WERI-Rb-1 (cell line): ENCODE data around the gene PRKCE.

Experiments used
- DNase-seq: peaks from one replicate; pipeline ENCODE4 v3.0.0-alpha.2; 2020
- H3K27ac ChIP-seq: fragments of 250-450 bp; sonication (Bioruptor Pico); 2 replicates; pipeline ENCODE4 v1.5.1; 2020; ENCODE audit warnings: mild to moderate bottlenecking, moderate library complexity
- H3K27me3 ChIP-seq: fragments of 250-450 bp; sonication (Bioruptor Pico); 2 replicates; pipeline ENCODE4 v1.5.1; 2021; ENCODE audit warnings: mild to moderate bottlenecking, low read depth, moderate library complexity; ENCODE audit not compliant: insufficient read depth, severe bottlenecking
- H3K36me3 ChIP-seq: fragments of 250-450 bp; sonication (Bioruptor Pico); 2 replicates; pipeline ENCODE4 v1.5.1; 2020; ENCODE audit warnings: mild to moderate bottlenecking, moderate library complexity
- H3K4me3 ChIP-seq: 2 replicates; pipeline ENCODE4 v1.5.1; 2011; ENCODE audit warnings: low read depth, mild to moderate bottlenecking, control low read depth, low read length
- H3K9me3 ChIP-seq: fragments of 250-450 bp; sonication (Bioruptor Pico); 2 replicates; pipeline ENCODE4 v1.5.1; 2021; ENCODE audit warnings: mild to moderate bottlenecking, moderate library complexity; ENCODE audit not compliant: severe bottlenecking
- CTCF ChIP-seq: IDR thresholded peaks from 2 replicates; pipeline ENCODE4 v1.5.1; 2011; ENCODE audit warnings: low read depth, mild to moderate bottlenecking, control low read depth, inconsistent platforms, low read length

PRKCE gene

GRCh38 chr2:45646289-45646688, 5.2 kb upstream of the PRKCE start:
- TF ChIP-seq CTCF = no peak
- Histone ChIP-seq H3K36me3 (no peaks in the 10 kb centered on the region), H3K27me3 (peaks cover 21% of the 10 kb centered on the region), H3K27ac (no peak overlapping the region), H3K4me3 (no peak overlapping the region), H3K9me3 (no peaks in the 10 kb centered on the region)
- no peak for DNase-seq

DNA sequence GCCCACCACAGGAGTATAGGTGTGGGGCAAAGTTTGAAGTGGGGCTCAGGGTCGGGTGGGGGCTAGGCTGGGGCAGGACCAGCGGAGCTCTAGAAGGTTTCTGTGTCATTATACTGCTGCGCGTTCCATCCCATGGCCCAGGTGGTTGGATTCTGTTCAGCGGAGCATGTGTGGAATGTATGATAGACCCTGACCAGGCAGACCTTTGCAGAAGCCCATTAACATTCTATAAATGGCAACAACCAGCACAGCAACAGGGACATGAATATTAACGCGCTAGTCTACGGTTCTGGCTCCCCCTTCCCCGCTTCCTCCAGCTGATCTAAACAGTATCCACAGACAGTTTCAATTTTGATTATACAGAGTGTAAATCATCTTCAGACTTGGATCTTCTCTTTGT, 4.1 kb upstream of the PRKCE start:
- Histone ChIP-seq H3K36me3 (no peaks in the 10 kb centered on the region), H3K9me3 (no peaks in the 10 kb centered on the region), H3K4me3 (no peak overlapping the region), H3K27me3 (peaks cover 27% of the 10 kb centered on the region), H3K27ac (no peak overlapping the region)
- no peak for TF ChIP-seq CTCF
- no peak for DNase-seq

GRCh38 chr2:45647986-45648520, 3.4 kb upstream of the PRKCE start:
- Histone ChIP-seq H3K27ac (no peak overlapping the region), H3K4me3 (no peak overlapping the region), H3K36me3 (no peaks in the 10 kb centered on the region), H3K9me3 (no peaks in the 10 kb centered on the region), H3K27me3 (peaks cover 25% of the 10 kb centered on the region)
- DNase-seq = no peak
- TF ChIP-seq CTCF = no peak

DNA sequence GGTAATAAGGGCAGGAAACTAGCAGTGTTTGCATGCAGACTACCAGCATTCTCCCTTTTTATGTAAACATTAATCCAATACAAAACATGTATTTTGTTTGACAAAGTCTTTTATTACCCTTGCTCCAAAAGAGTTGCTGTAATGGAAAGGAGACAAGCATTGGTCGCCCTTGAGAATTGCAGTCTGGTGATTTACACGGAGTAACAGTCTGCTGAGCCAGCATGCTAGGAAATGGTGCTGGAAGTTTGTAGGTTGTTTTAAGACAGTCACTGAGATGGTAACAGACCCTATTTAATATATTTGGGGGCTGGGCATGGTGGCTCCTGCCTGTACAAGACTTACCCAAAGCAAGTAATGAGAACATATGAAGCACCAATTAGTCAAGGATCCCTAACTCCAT, 2.8 kb upstream of the PRKCE start:
- Histone ChIP-seq H3K36me3 (no peaks in the 10 kb centered on the region), H3K27ac (no peak overlapping the region), H3K27me3 (peaks cover 21% of the 10 kb centered on the region), H3K4me3 (no peak overlapping the region), H3K9me3 (no peaks in the 10 kb centered on the region)
- no peak for TF ChIP-seq CTCF
- DNase-seq = no peak

DNA sequence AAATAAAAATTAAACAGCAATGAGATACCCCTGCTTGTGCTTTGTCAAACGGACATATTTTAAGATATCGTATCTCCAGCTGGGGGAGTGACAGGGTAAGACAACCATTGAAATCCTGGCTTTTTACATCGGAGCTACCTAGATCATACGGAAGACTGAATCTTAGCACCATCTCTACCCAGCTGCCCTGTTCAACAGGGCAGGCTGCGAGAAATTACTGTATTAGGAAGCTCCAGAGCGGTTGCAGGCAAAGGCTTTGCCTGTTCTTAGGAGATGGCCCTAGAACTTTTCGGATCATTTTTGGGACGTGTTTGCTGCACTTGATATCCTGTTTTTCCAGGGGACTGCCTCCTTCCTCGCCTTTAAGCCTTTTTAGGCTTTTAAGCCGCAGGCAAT, 2.0 kb upstream of the PRKCE start:
- H3K27ac ChIP-seq = no peak overlapping the region

More for the DNA sequence above, 2.0 kb upstream of the PRKCE start:
- Histone ChIP-seq H3K4me3 (peak overlapping the region; percentile 54), H3K9me3 (no peaks in the 10 kb centered on the region), H3K36me3 (no peaks in the 10 kb centered on the region), H3K27me3 (peaks cover 14% of the 10 kb centered on the region)
- no peak for DNase-seq
- TF ChIP-seq CTCF = no peak
